ENCODE measurements around the gene KIF2C. TPM values are rescaled to one million over a fixed set of nuclear protein-coding genes. Genes with fewer than 3 reads are reported as not detected.

KIF2C gene
- polyA plus RNA-seq, 1 of the 3 experiments (the other 2 are of a cell fraction) = 20.7 TPM

DNA sequence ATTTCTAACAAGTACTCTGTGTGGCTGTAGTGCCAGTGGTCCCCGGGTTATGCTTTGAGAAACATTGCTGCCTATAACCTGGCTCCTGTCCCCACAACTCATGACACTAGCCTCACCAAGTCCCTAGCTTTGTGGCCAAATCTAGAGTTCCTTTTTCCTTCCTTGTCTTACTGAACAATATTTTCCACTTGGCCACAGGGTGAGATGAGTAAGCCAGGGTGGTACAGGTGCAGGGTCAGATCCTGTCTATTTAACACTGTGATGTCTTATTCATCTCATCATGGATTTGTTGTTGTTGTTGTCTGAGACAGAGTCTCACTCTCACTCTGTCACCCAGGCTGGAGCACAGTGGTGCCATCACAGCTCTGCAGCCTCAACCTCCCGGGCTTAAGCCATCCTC lies 46.5 kb upstream of the KIF2C start (continued):
- TF ChIP-seq, protein P1, sequence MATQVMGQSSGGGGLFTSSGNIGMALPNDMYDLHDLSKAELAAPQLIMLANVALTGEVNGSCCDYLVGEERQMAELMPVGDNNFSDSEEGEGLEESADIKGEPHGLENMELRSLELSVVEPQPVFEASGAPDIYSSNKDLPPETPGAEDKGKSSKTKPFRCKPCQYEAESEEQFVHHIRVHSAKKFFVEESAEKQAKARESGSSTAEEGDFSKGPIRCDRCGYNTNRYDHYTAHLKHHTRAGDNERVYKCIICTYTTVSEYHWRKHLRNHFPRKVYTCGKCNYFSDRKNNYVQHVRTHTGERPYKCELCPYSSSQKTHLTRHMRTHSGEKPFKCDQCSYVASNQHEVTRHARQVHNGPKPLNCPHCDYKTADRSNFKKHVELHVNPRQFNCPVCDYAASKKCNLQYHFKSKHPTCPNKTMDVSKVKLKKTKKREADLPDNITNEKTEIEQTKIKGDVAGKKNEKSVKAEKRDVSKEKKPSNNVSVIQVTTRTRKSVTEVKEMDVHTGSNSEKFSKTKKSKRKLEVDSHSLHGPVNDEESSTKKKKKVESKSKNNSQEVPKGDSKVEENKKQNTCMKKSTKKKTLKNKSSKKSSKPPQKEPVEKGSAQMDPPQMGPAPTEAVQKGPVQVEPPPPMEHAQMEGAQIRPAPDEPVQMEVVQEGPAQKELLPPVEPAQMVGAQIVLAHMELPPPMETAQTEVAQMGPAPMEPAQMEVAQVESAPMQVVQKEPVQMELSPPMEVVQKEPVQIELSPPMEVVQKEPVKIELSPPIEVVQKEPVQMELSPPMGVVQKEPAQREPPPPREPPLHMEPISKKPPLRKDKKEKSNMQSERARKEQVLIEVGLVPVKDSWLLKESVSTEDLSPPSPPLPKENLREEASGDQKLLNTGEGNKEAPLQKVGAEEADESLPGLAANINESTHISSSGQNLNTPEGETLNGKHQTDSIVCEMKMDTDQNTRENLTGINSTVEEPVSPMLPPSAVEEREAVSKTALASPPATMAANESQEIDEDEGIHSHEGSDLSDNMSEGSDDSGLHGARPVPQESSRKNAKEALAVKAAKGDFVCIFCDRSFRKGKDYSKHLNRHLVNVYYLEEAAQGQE (IDR thresholded peaks at IDR 0.05; ENCODE audit: low read depth, low read length) = no peak
- TF ChIP-seq NFIC (IDR thresholded peaks at IDR 0.05; ENCODE audit: borderline replicate concordance) (no peak), GATA2 (CRISPR knock-in tag; IDR thresholded peaks at IDR 0.05) (no peak)
- TF ChIP-seq, protein P2, sequence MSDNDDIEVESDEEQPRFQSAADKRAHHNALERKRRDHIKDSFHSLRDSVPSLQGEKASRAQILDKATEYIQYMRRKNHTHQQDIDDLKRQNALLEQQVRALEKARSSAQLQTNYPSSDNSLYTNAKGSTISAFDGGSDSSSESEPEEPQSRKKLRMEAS (IDR thresholded peaks at IDR 0.05; ENCODE audit: low read depth) = no peak

DNA sequence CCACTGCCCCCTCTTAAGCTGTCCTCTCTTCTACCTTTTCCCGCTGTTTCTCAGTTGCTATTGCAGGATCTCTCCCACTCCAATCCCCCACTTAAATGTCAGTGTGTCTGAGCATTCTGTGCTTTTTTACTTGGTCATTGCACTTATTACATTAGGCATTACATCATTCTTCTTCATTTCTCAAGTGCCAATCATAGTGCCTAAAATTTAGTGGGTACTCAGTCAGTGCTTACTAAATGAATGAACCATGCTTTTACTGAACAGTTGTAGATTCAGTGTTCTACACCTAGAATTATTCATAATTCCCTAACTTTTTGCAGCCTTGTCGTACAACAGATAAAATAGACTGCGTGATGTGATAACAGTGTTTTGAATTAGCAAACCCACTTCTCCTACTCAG lies 45.7 kb upstream of the KIF2C start:
- TF ChIP-seq GATA2 (CRISPR knock-in tag; IDR thresholded peaks at IDR 0.05) (no peak), TCF12 (IDR thresholded peaks at IDR 0.05) (no peak), ELF1 (IDR thresholded peaks at IDR 0.05) (no peak), EZH2phosphoT487 (IDR thresholded peaks at IDR 0.05; ENCODE audit: borderline replicate concordance, low read depth) (no peak), RFX5 (IDR thresholded peaks at IDR 0.05; ENCODE audit: low read length) (no peak), SMC3 (IDR thresholded peaks at IDR 0.05; ENCODE audit: low read depth, low read length) (no peak), SIN3A (IDR thresholded peaks at IDR 0.05; ENCODE audit: borderline replicate concordance, low read depth, low read length) (no peak)
- TF ChIP-seq, protein P3, sequence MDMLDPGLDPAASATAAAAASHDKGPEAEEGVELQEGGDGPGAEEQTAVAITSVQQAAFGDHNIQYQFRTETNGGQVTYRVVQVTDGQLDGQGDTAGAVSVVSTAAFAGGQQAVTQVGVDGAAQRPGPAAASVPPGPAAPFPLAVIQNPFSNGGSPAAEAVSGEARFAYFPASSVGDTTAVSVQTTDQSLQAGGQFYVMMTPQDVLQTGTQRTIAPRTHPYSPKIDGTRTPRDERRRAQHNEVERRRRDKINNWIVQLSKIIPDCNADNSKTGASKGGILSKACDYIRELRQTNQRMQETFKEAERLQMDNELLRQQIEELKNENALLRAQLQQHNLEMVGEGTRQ (IDR thresholded peaks at IDR 0.05; ENCODE audit: borderline replicate concordance, low read depth, low read length) = no peak
- TF ChIP-seq, protein P1 (IDR thresholded peaks at IDR 0.05; ENCODE audit: low read depth, low read length) = no peak
- TF ChIP-seq, protein P4, sequence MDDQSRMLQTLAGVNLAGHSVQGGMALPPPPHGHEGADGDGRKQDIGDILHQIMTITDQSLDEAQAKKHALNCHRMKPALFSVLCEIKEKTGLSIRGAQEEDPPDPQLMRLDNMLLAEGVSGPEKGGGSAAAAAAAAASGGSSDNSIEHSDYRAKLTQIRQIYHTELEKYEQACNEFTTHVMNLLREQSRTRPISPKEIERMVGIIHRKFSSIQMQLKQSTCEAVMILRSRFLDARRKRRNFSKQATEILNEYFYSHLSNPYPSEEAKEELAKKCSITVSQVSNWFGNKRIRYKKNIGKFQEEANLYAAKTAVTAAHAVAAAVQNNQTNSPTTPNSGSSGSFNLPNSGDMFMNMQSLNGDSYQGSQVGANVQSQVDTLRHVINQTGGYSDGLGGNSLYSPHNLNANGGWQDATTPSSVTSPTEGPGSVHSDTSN (IDR thresholded peaks at IDR 0.05) = no peak
- TF ChIP-seq, protein P2 (IDR thresholded peaks at IDR 0.05; ENCODE audit: low read depth) = no peak
- Histone ChIP-seq H3K36me3 (replicated peaks in 1 of 2; ENCODE audit: control insufficient read depth in 1 of 2, insufficient read depth in 2 of 2, low read length in 1 of 2) (no peaks in the 10 kb centered on the region), H3K4me2 (no peak overlapping the region), H3K9me3 (no peaks in the 10 kb centered on the region), H3F3A (replicated peaks; ENCODE audit: insufficient read depth) (no peaks in the 10 kb centered on the region), H3K9me2 (no peaks in the 10 kb centered on the region), H3K79me2 (ENCODE audit: insufficient read depth) (no peaks in the 10 kb centered on the region), H3K27me3 (ENCODE audit: insufficient read depth) (no peaks in the 10 kb centered on the region), H3K9ac (no peak overlapping the region), H2AFZ (ENCODE audit: low read depth) (no peak overlapping the region), H3K4me3 (ENCODE audit: low read depth in 2 of 2, low read length in 1 of 2) (no peak overlapping the region), H3K27ac (ENCODE audit: low read depth in 2 of 2, low read length in 1 of 2) (no peak overlapping the region), H3K4me1 (ENCODE audit: control insufficient read depth in 1 of 2, insufficient read depth in 2 of 2, low read depth in 1 of 2, low read length in 1 of 2) (no peaks in the 10 kb centered on the region), H4K20me1 (ENCODE audit: insufficient read depth) (no peaks in the 10 kb centered on the region)
- DNase-seq = no peak
- CTCF ChIA-PET = interaction anchor here (2.2 to 2.8 kb wide), 2 partner anchors 17 to 38 kb away, joined by 5 to 8 read pairs; partner anchors contain the start of gene RNU5D-1
- 99% methylated on average over 3 of the region's 3 CpGs for WGBS (ENCODE audit: low lambda C conversion rate)
- POLR2A ChIA-PET = no interaction called here
